Right lobe of liver (tissue), 6 donors: Measurements from ENCODE around the gene ZC3H12A. TPM values are rescaled to one million over a fixed set of nuclear protein-coding genes. Genes with fewer than 3 reads are reported as not detected.
"Not testable (repeated sequence)": the region's sequence is repeated elsewhere in the genome, so short reads cannot be mapped to it uniquely, and the experiment has no call there.

Source experiments
- ATAC-seq, 4 donors: fragments of 200-7000 bp; cut with Tn5 transposase; one replicate each; pipeline ENCODE4 v1.9.1; 2020; ENCODE audit warnings: mild to moderate bottlenecking in 4 of 4, moderate library complexity in 4 of 4
- DNase-seq, 3 donors: peaks; one replicate each; pipeline ENCODE4 v3.0.0-alpha.2; 2020
- H3K27ac ChIP-seq, 3 donors: fragments of 200-600 bp; one replicate each; pipeline ENCODE4 v1.8.0; 2022
- H3K27me3 ChIP-seq, 2 donors: fragments of 200-600 bp; one replicate each; pipeline ENCODE4 v1.8.0; 2022
- H3K36me3 ChIP-seq, 4 donors: fragments of 200-600 bp; sonication (generic) in 1 of 4; one replicate each; pipeline versions ENCODE4 v1.5.1 to v1.8.0; 2017 to 2022; ENCODE audit warnings: control low read depth in 1 of 4
- H3K4me1 ChIP-seq, 4 donors: fragments of 200-600 bp; sonication (generic) in 1 of 4; one replicate each; pipeline versions ENCODE4 v1.5.1 to v1.8.0; 2017 to 2022; ENCODE audit warnings: control low read depth in 1 of 4
- H3K4me3 ChIP-seq, 3 donors: fragments of 200-600 bp; one replicate each; pipeline ENCODE4 v1.8.0; 2022
- H3K9me3 ChIP-seq, 4 donors: fragments of 200-600 bp; sonication (generic) in 1 of 4; one replicate each; pipeline versions ENCODE4 v1.5.1 to v1.8.0; 2017 to 2022; ENCODE audit warnings: control low read depth in 1 of 4
- POLR2A ChIP-seq: fragments of 450-650 bp; IDR thresholded peaks from one replicate; pipeline ENCODE4 v1.6.1; 2017; ENCODE audit warnings: antibody characterized with exemption, mild to moderate bottlenecking
- WGBS: methylation state at CpG from one replicate; pipeline ENCODE4 v1.1.6; 2018; ENCODE audit warnings: low coverage, low lambda C conversion rate; ENCODE audit not compliant: insufficient coverage; ENCODE audit errors: missing lambda C conversion rate; 5-methylcytosine and 5-hydroxymethylcytosine counted together
- intact Hi-C, 2 donors: fragments of 100-400 bp; cut with DNase I; formaldehyde crosslinking; loops; one replicate each; pipeline versions ENCODE4 v1.11.2 to v1.14.1; 2022
- total RNA-seq, 6 experiments: library from RNA; depleted of rRNA in 2 of 6; stranded (reverse); fragments of >200 nt in 2 of 6; fragmentation: NEBNext Ultra II Directional in 3 of 6; extraction: Animal tissue kit (Norgen Biotek cat#: 25700) in 3 of 6; gene quantifications; one replicate each; pipeline versions ENCODE4 v1.1.0 to v1.2.4, GENCODE V29; 2016 to 2023
- TF ChIP-seq, protein P1 (sequence below), 4 donors: fragments of 200-600 bp in 3 of 4; fragments of 450-650 bp in 1 of 4; IDR thresholded peaks; one replicate each; pipeline versions ENCODE4 v1.5.1 to v1.8.0; 2016 to 2022; ENCODE audit warnings: antibody characterized with exemption in 4 of 4, mild to moderate bottlenecking in 2 of 4
- donor health status: DM: no; HTN: yes; CAD: no.
- donor health status: DM: no; HTN: no; CAD: no.
- donor health status: DM: no; HTN: no; CAD: no.
- donor health status: DM: no; HTN: yes; CAD: no.
- donor health status: DM: no; HTN: yes; CAD: no.

Gene ZC3H12A
- total RNA-seq, 6 experiments from 2014 or later, result 2.7 to 21.9 (median 8.3) TPM

DNA sequence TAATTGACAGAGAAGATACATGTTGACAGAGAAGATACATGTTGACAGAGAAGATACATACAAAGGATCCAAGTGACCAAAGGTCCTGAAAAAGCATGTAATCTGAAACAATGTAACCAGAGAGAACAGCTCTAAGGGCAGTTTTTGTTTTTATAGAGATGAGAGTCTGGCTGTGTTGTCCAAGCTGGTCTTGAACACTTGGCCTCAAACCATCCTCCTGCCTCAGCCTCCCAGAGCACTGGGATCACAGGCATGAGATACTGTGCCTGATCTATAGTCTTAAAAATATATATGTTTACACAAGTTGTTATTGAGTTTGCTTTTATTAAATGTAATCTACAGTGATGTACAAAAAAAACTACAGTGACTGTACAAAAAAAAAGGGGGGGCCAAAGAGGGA, 27.7 kb downstream of the ZC3H12A start:
- no peak overlapping the region for H3K4me3 ChIP-seq
- TF ChIP-seq, protein P1, sequence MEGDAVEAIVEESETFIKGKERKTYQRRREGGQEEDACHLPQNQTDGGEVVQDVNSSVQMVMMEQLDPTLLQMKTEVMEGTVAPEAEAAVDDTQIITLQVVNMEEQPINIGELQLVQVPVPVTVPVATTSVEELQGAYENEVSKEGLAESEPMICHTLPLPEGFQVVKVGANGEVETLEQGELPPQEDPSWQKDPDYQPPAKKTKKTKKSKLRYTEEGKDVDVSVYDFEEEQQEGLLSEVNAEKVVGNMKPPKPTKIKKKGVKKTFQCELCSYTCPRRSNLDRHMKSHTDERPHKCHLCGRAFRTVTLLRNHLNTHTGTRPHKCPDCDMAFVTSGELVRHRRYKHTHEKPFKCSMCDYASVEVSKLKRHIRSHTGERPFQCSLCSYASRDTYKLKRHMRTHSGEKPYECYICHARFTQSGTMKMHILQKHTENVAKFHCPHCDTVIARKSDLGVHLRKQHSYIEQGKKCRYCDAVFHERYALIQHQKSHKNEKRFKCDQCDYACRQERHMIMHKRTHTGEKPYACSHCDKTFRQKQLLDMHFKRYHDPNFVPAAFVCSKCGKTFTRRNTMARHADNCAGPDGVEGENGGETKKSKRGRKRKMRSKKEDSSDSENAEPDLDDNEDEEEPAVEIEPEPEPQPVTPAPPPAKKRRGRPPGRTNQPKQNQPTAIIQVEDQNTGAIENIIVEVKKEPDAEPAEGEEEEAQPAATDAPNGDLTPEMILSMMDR (IDR thresholded peaks at IDR 0.05), result no peak
- no peak for TF ChIP-seq POLR2A
- H3K27ac ChIP-seq, result no peak overlapping the region
- intact Hi-C loops, result no loop called here
- ATAC-seq (no peak), DNase-seq (no peak)
- H3K36me3 ChIP-seq, result peaks cover 0 to 29% (median 11%) of the 10 kb centered on the region in 4 donors
- H3K27me3 ChIP-seq, result no peaks in the 10 kb centered on the region
- peaks cover 0 to 24% (median 4%) of the 10 kb centered on the region in 4 donors for H3K4me1 ChIP-seq
- H3K9me3 ChIP-seq, result no peaks in the 10 kb centered on the region

DNA sequence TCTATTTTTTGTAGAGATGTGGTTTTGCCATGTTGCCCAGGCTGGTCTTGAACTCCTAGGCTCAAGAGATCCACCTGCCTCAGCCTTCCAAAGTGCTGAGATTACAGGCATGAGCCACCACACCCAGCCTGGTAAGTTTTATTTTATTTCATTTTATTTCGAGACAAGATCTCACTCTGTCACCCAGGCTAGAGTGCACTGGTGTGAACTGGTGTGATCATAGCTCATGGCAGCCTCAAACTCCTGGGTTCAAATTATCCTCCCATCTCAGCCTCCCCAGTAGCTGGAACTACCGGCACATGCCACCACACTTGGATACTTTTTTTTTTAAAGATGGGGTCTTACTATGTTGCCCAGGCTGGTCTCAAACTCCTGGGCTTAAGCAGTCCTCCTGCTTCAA, 28.4 kb downstream of the ZC3H12A start:
- ATAC-seq, H3K4me3 ChIP-seq, intact Hi-C loops, H3K27me3 ChIP-seq, H3K9me3 ChIP-seq, H3K27ac ChIP-seq: not testable (repeated sequence)
- H3K4me1 ChIP-seq, result peaks cover 0 to 20% (median 2%) of the 10 kb centered on the region in 4 donors
- peak in 1 of 3 donors; percentile 11 for DNase-seq
- peaks cover 0 to 33% (median 13%) of the 10 kb centered on the region in 4 donors for H3K36me3 ChIP-seq
- 100% methylated on average over 2 of the region's 2 CpGs for WGBS

DNA sequence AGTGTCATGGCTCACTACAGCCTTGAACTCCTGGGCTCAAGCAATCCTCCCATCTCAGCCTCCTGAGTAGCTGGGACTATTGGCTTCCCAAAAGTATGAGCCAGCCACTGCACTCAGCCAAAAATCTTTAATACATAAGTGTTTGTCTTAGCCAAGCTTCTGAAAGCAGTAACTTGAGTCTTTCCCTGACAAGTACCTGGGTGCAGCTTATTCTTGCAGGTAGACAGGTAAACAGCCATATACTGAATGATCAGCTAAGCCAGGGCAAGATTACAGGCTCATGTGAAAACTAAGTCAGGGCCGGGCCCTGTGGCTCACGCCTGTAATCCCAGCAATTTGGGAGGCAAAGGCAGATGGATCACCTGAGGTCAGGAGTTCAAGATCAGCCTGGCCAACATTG, 32.4 kb downstream of the ZC3H12A start:
- TF ChIP-seq POLR2A, result no peak
- TF ChIP-seq, protein P1 (IDR thresholded peaks at IDR 0.05), result no peak
- no peak overlapping the region for H3K4me3 ChIP-seq
- H3K27ac ChIP-seq, result no peak overlapping the region
- H3K9me3 ChIP-seq, result no peaks in the 10 kb centered on the region
- intact Hi-C loops, result no loop called here
- H3K27me3 ChIP-seq, result no peaks in the 10 kb centered on the region
- WGBS, result 90% methylated on average over 2 of the region's 2 CpGs
- no peaks in the 10 kb centered on the region for H3K4me1 ChIP-seq
- no peak for DNase-seq
- H3K36me3 ChIP-seq, result peaks cover 0 to 43% (median 18%) of the 10 kb centered on the region in 4 donors
- no peak for ATAC-seq

DNA sequence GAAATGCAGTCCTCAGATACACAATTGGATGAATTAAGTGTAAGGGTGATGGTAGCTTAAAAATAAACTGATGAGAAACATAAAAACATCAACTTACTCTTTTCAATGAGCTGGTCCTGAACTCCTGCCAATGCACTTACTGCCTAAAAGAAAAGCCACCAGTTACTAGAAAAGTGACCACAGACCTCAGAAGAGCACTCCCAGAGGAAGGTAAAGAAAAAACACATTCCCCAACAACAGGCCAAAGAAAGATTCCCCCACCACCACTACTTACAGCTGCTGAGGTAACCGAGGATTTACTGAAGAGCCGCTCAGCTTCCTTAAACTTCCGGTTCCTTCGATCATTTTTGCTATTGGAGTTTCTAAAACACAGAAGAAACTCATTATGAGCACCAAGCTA, 34.8 kb downstream of the ZC3H12A start:
- Histone ChIP-seq H3K27ac (no peak overlapping the region), H3K36me3 (peaks cover 0 to 53% (median 22%) of the 10 kb centered on the region in 4 donors), H3K27me3 (no peaks in the 10 kb centered on the region), H3K4me1 (peaks cover 0 to 8% (median 3%) of the 10 kb centered on the region in 4 donors), H3K9me3 (no peaks in the 10 kb centered on the region), H3K4me3 (no peak overlapping the region)
- ATAC-seq, result no peak
- DNase-seq, result no peak
- TF ChIP-seq, protein P1 (IDR thresholded peaks at IDR 0.05), result no peak
- no peak for TF ChIP-seq POLR2A
- intact Hi-C loops, result no loop called here
- WGBS, result 88% methylated on average over 3 of the region's 4 CpGs

DNA sequence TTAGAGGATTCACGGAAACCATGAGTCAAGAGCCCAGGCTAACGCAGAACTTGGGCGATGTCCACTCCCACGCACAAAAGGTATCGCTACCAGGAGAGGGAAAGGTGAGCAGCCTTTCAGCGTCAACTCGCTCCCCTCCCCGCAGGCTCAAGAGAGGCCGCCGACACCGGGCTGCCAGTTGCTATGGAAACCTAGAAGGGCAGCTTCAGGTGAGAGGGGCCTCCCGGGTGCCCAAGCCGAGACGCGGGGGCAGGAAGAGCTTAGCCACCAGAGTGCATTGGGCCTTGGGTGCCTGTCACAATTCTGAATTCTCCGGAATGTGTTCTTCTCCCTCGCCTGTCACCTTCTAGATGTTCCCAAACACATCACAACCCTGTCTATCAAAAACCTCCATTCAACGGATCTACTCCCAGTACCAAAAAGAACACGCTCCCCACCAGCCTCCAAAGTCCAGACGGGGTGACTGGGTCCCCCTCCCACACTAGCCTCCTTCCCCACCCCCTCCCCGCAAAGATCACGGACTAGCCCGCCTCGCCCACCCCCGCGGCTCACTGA, 39.5 kb downstream of the ZC3H12A start:
- 0% methylated on average over 13 of the region's 26 CpGs for WGBS
- DNase-seq (peak; percentile 42 to 66 (median 48)), ATAC-seq (peak; percentile 13 to 33 (median 20))
- Histone ChIP-seq H3K4me1 (peaks cover 0 to 24% (median 6%) of the 10 kb centered on the region in 4 donors), H3K9me3 (no peaks in the 10 kb centered on the region), H3K4me3 (peak overlapping the region; percentile 83 to 90 (median 89)), H3K36me3 (peaks cover 0 to 28% (median 8%) of the 10 kb centered on the region in 4 donors), H3K27me3 (no peaks in the 10 kb centered on the region), H3K27ac (peak overlapping the region; percentile 94 to 98 (median 95))
- intact Hi-C loops, result no loop called here
- no peak for TF ChIP-seq POLR2A
- TF ChIP-seq, protein P1 (IDR thresholded peaks at IDR 0.05), result no peak
